ENCODE measurements around the gene BDNF.
"Not testable (repeated sequence)": the region's sequence is repeated elsewhere in the genome, so short reads cannot be mapped to it uniquely, and the experiment has no call there.

BDNF gene

DNA sequence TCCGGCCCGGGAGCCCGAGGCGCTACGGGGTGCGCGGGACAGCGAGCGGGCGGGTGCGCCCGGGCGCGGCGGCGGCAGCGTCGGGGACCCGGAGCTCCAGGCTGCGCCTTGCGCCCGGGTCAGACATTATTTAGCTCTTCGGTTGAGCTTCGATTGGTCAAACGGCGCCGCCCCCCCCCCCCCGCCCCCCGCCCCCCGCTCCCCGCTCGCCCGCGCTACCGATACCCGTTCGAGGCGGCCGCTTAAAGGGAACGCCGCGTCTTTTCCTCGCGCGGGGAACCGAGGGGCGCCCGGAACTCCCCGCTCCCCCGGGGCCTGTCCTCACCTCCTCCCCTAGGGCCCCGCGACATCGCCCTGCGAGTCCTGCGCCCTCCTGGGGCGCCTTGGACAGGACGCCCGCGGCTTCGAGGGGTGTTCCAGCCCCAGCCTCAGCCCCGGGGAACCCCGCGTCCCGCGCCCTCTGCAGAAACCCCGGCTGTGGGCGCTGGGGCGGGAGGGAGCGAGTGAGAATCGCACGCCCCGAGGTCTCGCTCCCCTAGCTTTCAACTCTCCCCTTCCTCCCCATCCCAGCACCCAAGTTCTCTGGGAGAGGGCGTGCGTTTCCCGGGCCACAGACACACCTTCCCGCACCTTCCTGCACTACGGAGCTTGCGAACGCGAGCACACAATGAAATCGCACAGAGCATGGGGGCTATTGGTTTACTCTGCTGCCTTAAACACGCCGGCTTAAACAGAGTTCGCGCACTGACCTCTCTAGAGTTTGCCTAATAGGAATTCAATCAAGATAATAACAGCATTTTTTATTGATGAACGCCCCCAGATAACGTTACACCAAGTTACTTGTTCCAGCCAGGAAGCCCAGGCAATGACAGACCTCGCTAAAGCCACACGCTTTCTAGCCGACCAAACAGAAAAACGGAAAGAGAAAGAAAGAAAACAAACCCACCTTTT, at the start of gene BDNF:
TSS of gene BDNF (minus strand) at position 105 of the 951 bp plus-strand sequence. CDS start 41,891 bp downstream, outside the sequence.
- DNase-seq (ENCODE audit: low spot score): no peak

DNA sequence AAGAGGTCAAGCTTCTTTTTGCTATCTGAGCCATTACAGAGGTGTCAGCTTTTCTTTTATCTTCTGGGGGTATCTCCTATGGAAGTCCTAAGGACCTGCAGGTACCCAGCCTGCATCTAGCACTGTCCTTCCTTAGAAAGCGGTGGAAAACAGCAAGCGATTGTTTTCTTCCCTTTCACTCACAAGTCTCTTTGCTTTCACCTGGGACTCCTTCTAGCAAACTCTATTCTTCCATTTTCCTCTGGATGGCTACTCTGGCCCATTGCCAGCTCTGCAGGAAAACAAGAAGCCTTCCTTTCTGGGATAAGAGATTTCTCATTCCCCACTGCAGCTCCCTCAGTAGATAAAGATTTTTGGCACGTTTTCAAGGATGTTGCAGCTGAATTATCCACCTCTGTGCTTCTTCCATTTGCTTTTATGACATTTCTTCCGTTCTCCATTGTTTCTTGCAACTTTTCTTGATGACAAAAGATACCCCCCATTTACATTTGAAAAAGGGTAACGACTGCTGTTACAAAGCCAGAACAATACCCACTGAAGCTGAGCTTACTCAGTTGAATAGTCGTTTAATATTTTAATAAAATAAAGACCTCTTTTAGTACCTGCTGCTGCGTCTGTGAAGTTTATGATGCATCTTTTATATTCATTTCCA, 40.2 kb upstream of the BDNF start:
- no peak for DNase-seq (ENCODE audit: low spot score)

DNA sequence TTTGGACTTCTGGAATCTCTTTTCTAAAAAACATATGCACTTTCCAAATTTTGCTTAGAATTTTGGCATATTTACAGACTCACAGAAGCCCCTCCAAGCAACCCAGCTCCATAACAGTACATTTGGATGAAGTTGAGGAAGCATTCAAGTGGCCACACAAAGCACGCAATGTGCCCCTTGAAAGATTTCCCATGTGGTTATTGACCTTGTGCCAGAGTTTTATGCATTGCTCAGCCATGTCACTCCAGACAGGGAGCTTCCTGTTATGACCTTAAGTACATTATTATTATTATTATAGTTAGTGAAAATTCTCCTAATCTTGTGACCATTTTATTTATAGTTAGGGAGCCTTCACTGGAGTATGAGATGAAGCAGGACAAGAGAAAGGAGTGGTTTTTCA, 35.0 kb upstream of the BDNF start:
- no peak for DNase-seq (ENCODE audit: low spot score)

- DNase-seq (ENCODE audit: low spot score): not testable (repeated sequence)
These were observed 31.5 kb upstream of the BDNF start for GRCh38 chr11:27731803-27732202.

- DNase-seq (ENCODE audit: low spot score): no peak
These were observed 26.7 kb upstream of the BDNF start for GRCh38 chr11:27726981-27727380.

DNA sequence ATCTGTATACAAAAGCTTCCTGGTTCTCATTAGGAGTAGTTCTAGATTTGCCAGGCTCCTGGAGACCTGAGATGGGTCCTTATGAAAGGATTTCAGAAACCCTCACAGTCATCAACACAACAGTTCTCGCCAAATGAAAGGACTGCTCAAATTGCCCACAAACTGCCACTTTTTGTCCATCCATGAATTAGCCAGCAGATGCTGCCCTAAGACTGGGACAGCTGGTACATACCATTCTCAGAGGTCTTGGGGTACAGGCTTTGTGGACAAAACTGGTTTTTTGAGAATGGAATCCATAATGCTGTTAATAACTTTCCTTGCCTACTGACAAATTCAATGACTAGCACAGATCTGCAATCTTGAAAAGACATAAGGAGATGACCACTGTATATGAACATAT, 23.4 kb upstream of the BDNF start:
- no peak for DNase-seq (ENCODE audit: low spot score)

DNA sequence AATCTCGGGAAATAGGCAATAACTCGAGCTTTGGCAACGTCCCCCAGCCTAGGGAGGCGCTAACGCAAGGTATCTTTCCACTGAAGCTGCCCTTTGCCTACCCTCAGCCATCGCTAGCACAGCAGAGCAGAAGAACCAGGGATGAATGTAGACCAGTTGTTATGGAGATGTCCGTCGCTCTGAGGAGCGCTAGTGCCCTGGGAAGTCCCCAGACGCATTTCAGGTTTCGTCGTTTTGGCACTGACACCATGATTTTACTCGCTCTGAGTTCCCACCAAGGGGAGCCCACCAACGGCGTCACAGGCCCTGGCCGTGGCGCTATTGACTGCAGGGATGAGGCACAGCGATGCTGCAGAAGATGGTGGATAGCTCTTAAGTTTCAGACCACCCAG, 22.7 kb upstream of the BDNF start:
- no peak for DNase-seq (ENCODE audit: low spot score)

GRCh38 chr11:27722117-27722952, 22.1 kb upstream of the BDNF start:
- no peak for DNase-seq (ENCODE audit: low spot score)

GRCh38 chr11:27721264-27722116, 21.2 kb upstream of the BDNF start:
- no peak for DNase-seq (ENCODE audit: low spot score)

DNA sequence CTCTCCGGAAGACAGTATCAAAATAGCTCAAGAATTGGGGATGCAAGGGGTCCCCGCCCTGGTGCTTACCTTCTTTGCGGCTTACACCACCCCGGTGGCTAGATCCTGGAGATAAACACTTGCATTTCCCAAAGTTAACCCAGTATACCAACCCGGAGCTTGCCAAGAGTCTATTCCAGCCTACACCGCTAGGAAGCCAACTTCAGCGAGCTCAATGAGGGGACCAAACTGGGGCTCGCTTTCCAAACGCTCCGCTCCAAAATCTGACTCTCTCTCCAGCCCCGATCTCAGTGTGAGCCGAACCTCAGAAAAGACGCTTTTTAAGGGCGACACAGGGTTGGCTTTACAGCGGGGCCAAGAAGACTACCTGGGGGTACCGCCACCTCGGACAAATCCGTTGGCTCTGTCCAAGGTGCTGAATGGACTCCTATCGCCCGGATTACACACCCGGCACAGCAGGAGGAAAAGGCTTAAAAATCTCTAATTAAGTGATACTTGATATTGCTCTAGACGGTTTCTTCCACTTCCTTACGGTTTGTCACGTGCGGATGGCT, 20.1 kb upstream of the BDNF start:
- no peak for DNase-seq (ENCODE audit: low spot score)

GRCh38 chr11:27719546-27719925, 19.3 kb upstream of the BDNF start:
- DNase-seq (ENCODE audit: low spot score): no peak

- DNase-seq (ENCODE audit: low spot score): no peak
These were observed 18.7 kb upstream of the BDNF start for GRCh38 chr11:27718863-27719545.

DNA sequence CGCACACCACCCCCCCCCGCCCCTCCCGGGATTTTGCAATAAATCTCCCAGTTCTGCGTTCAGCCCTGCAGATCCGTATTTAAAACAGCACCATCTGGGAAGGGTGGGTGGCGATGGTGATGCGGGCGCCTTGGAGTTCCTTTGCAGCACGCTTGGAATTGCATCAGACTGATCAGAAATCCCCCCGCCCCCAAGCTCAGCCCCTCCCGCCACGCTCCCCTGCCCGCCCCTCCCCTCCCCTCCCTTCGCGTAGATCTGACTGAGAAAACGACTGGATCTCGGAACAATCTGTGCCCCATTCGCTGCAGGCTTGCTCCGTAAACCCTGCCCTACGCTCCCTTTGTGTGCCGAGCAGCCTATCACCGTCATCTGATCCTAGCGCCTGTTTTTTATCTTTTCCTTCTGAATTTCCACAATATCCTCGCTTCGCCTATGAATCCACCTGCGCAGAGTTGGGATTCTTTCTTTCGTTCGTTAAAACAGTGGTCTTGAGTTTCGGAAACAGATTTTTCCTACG, 18.1 kb upstream of the BDNF start:
- peak; percentile 53 for DNase-seq (ENCODE audit: low spot score)

GRCh38 chr11:27717801-27718229, 17.6 kb upstream of the BDNF start:
- DNase-seq (ENCODE audit: low spot score): no peak

GRCh38 chr11:27717377-27717776, 17.1 kb upstream of the BDNF start:
- DNase-seq (ENCODE audit: low spot score): no peak

DNA sequence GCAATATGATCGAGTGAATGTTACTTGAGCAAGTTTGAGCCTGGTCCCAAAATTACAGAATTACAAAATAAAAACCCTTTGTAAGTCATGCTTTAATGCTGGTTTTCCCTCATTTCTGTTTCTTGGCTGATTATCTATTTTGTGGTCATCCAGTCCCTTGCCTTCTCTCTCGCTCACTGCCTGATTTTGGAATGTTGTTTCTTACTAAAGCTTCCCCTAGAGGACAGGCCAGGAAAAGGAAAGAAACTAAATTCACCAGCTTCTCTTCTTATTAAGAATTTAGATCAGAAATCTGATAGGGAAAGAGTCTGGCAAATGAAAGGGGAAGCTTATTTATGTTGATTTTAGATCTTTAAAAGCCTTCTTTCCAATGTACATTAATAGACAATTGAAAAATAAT, 16.6 kb upstream of the BDNF start:
- no peak for DNase-seq (ENCODE audit: low spot score)

DNA sequence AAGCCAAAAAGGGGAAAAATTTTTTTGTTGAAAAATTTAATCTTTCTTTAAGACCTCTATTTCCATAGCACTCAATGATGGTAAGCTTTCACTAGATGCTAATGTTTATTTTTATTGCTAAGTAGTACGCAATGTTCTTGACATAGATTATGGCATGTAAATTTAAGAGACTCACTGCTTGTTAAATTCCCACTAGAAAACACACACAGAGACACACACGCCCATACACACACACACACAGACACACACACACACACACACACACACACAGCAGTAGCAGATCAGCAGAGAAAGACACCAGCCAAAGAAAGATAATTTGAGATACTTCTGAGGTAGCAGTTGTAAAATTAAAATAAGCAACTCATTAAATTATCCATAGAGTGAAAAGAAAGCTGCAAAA, 16.0 kb upstream of the BDNF start:
- DNase-seq (ENCODE audit: low spot score): no peak

- DNase-seq (ENCODE audit: low spot score): no peak
These were observed 11.5 kb upstream of the BDNF start for GRCh38 chr11:27711725-27712124.

DNA sequence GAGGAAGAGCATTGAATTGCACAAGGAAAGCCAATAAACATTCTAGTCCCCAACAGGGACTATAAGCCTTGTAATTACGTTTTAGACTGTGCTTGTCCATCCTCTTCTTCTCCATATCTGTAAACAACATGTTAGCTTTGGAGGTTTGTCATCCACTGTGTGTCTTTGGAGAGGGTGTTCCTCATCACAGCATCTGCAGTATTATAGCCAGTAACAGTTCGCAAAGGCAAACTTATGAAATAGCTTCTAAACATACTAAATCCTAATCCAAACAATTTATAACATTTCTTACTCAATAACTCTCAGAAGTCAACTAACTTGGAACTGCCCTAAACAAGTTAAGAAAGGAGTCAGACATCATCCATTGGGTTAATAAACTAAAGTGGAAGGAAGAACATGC, 10.3 kb upstream of the BDNF start:
- DNase-seq (ENCODE audit: low spot score): no peak

- no peak for DNase-seq (ENCODE audit: low spot score)
These were observed 7.4 kb upstream of the BDNF start for GRCh38 chr11:27707676-27708075.

Data from putamen (tissue), 1 donor.